Endometrium (tissue), 2 donors: ENCODE data around the gene ARHGEF38.

Source experiments
- FAIRE-seq: peaks from 2 replicates; lab custom pipeline; 2012; peaks lifted over from hg19 to GRCh38; lab: Jason Lieb, UNC
- donor health status: control.
- donor health status: control.

ARHGEF38 gene

GRCh38 chr4:105551965-105552746, at the start of gene ARHGEF38:
ARHGEF38 (plus strand) TSS chr4:105552620; CDS start chr4:105552766, 146 bp downstream.
- FAIRE-seq = no peak

GRCh38 chr4:105503484-105503883, 48.9 kb upstream of the ARHGEF38 start:
- FAIRE-seq = no peak

GRCh38 chr4:105504744-105505143, 47.7 kb upstream of the ARHGEF38 start:
- FAIRE-seq = no peak

GRCh38 chr4:105509291-105509690, 43.1 kb upstream of the ARHGEF38 start:
- no peak for FAIRE-seq

GRCh38 chr4:105509714-105510113, 42.7 kb upstream of the ARHGEF38 start:
- FAIRE-seq = no peak

- no peak for FAIRE-seq
These were observed 42.2 kb upstream of the ARHGEF38 start for GRCh38 chr4:105510245-105510644.

GRCh38 chr4:105520819-105521790, 31.3 kb upstream of the ARHGEF38 start:
- FAIRE-seq = peak; percentile 8

GRCh38 chr4:105526656-105527055, 25.8 kb upstream of the ARHGEF38 start:
- FAIRE-seq = no peak

GRCh38 chr4:105527081-105527480, 25.3 kb upstream of the ARHGEF38 start:
- no peak for FAIRE-seq

GRCh38 chr4:105536601-105537000, 15.8 kb upstream of the ARHGEF38 start:
- FAIRE-seq = no peak

- FAIRE-seq = no peak
These were observed 11.0 kb upstream of the ARHGEF38 start for GRCh38 chr4:105541420-105541819.

GRCh38 chr4:105542039-105542438, 10.4 kb upstream of the ARHGEF38 start:
- no peak for FAIRE-seq

GRCh38 chr4:105543346-105543745, 9.1 kb upstream of the ARHGEF38 start:
- no peak for FAIRE-seq

GRCh38 chr4:105543881-105544280, 8.5 kb upstream of the ARHGEF38 start:
- FAIRE-seq = no peak

- FAIRE-seq = no peak
These were observed 7.7 kb upstream of the ARHGEF38 start for GRCh38 chr4:105544520-105545286.

GRCh38 chr4:105546086-105546485, 6.3 kb upstream of the ARHGEF38 start:
- FAIRE-seq = no peak

GRCh38 chr4:105547769-105548168, 4.7 kb upstream of the ARHGEF38 start:
- no peak for FAIRE-seq

- FAIRE-seq = no peak
These were observed 3.9 kb upstream of the ARHGEF38 start for GRCh38 chr4:105548483-105548882.

GRCh38 chr4:105550641-105551040, 1.8 kb upstream of the ARHGEF38 start:
- FAIRE-seq = no peak

- FAIRE-seq = no peak
These were observed 3.0 kb downstream of the ARHGEF38 start for GRCh38 chr4:105555409-105555808.

- FAIRE-seq = no peak
These were observed 3.8 kb downstream of the ARHGEF38 start for GRCh38 chr4:105556206-105556605.

GRCh38 chr4:105558277-105558676, 5.9 kb downstream of the ARHGEF38 start:
- FAIRE-seq = no peak
